HG03469 (cell line): ENCODE results near the gene DACH1.

Experiments used
- ATAC-seq: cut with Tn5 transposase; IDR thresholded peaks from one replicate; pipeline ENCODE4 v1.9.1; 2021; ENCODE audit warnings: mild to moderate bottlenecking, moderate library complexity, moderate number of reproducible peaks; ENCODE audit not compliant: unreplicated experiment

The DACH1 gene

DNA sequence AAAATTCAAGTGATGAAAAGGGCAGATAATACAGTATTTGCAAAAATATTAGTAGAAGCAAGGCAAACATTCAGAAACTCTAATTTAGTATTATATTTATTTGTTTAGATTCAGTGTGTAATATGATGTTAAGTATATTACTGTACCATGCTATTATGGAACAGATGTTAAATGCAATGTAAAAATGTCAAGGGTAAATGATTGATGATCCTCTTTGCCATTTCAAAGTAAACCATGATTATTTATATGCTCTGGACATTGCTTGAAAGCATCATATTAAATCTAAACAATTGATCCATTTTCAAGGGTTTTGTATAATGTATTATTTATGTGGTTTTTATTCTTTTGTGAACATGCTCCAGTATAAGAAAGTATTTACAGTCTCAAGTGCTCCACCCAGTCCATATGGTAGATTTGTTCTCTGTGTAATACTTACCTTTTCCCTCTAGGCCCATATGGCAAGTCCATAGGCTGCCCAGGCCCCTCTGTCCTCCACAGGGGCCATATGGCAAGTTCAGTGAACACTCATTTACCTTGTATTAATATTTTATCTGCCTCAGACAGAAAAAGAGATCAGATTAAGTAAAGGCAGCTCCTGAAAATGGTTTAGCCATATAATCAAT, 353.5 kb downstream of the DACH1 start:
- no peak for ATAC-seq

DNA sequence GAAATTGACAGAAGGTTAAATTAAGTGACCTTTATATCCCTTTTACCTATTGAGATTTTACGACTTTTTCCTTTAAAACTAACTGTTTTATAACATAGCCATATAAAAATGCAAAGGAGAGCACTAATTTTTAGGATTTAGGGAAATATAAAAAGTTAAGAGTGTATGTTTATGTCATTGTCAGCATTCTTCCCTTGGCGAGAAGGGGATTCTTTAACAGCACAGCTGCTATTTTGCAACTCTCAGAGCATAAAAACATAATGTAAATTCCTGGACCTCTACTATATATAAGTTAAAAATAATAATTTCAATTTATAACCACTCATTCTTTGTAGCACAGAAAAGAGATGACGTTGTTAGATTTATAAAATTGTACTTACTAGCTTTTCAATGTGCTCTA, 363.2 kb downstream of the DACH1 start:
- ATAC-seq: no peak

DNA sequence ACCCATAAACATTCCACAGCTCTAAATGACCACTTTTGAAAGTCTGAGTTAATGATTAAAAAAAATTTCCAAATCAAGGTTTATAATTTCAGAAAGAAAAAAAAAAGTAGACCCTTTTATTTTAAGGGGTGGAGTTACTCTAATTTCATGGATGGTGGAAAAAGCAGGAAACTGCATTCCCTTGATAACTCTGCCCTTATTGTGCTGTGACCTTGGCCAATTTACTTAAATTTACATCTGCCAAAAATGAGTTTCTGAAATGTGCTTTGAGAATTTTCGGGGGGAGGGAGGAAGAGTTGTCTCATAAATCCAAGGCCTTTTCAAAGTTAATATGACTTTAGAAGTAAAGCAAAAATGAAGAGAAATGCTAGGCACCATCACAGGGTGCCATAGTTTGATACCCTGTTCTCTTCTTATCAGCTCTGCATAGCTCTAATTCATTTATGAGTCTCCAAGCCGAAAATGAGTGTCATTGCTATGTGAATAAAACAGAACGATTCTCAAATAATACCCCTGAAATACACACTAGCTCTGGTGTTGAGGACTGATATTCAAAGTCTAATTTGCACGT, 367.0 kb downstream of the DACH1 start:
- ATAC-seq: no peak

DNA sequence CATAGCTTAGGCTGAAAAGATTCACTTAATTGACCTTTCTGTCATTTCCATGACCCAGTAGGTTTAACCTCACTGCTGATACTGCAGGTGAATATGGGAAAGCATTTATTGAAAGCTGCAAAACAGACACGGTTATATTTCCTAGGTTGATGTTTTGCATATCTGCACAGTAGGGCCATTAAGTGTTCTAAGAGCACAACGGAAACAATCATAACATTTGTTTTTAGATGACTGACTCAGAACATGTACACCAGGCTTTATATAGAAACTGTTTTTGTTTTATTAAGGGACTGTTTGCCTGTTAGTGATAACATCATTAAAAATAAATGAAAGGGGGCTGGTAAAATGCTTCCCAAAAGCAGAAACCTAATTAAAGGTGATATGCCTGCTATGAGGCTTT, 367.8 kb downstream of the DACH1 start:
- ATAC-seq: no peak

DNA sequence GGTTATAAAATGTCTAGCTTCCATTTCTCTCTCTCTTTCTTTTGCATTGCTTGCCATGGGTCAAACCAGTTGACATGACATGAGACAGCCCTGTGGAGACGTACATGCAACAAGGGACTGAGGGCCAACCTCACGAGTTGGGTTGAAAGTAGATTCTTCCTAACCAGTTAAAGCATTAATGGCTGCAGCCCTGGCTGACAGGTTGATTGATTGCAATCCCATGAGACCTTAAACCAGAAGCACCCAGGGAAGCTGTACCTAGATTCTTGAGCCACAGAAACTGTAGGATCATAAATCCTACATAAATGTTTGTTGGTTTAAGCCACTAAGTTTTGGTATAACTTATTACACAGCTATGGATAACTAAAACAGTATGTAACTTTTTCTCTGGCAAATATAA, 373.8 kb downstream of the DACH1 start:
- ATAC-seq: no peak

DNA sequence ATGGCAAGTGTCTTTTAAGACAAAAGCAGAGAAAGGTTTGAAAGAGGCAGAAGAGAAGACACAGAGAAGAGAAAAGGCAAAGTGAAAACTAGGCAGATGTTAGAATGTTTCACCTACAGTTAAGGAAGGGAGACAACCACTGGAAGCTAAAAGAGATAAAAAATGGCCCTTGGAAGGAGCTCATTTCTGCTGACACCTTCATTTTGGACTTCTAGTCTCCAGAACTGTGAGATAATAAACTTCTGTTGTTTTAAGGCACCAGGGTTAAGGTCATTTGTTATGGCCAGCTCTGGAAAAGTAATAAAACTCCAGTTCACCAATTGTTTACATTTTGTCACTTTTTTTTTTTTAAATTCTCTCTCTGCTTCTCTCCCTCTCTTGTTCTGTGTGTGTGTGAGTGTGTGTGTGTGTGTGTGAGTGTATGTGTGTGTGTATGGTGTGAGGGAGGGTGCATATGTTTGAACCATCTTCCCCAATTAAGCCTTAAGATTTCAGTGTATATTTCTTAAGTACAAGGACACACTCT, 374.6 kb downstream of the DACH1 start:
- no peak for ATAC-seq

DNA sequence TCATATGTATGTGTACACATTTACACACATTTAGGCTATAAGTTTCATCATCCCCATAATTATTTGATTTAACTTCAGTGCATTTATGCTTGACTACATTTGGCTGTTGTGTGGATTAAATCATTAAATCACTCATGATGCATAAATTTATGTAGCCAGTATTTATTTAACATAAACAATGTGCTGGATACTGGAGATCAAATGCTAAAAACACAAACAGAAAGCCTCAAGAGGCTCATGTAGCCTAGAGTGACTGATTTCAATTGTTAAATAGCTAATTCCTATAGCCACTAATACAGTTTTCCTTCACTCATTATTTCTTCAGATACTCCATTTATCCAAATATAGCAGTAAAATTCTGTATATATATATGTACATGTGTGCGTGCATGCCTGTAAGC, 376.0 kb downstream of the DACH1 start:
- ATAC-seq: no peak

DNA sequence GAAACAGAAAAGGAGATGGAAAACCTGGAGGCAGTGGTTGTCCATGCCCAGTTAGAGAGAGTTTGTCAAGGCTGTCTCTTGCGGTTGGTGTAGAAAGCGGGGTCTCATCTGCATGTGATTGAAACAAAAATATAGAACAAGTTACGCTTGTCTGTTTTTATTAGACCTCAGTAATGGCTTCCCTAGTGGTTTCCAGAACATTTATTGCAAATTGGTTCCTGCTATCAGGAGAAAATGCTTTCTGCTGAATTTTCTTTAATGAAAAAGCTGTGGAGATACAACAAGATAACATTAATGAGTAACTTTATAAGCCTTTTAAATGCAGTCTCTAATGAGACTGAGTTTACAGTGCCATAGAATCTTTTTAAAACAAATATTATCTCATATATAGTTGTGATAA, 378.0 kb downstream of the DACH1 start:
- ATAC-seq: no peak

DNA sequence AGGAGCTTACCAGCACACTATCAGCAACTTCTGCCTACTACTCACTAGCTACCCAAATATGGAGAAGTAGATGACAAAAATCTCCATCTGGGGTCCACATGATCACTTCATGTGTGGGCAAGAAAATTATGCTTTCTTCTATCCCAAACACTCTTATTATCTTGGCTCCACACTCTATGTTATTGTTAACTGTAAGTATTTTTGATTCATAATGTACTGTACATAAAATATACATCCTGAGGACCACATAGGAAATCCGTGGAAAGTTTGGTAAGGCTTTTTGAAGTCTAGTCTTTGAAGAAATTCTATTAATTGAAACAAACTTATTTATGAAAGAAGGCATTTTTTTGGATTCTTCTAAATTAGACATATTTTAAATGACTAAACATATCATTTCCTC, 378.8 kb downstream of the DACH1 start:
- no peak for ATAC-seq

DNA sequence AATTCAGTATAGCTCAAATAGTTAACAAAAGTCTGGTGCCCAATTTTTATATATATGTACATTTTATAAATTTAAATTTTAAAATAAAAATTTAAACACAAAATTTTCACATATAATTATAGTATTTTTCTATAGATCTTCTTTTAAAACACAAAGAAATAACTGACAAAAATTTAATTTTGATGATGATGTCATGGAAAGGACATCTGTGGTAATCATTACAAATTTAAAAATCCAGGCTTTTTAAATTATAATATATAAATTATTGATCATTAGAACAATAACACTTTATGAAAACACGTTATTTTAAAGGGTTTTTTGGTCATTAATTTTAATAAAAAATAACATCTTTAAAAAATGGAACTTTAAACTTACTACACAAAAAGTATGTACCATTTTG, 381.1 kb downstream of the DACH1 start:
- ATAC-seq: no peak

DNA sequence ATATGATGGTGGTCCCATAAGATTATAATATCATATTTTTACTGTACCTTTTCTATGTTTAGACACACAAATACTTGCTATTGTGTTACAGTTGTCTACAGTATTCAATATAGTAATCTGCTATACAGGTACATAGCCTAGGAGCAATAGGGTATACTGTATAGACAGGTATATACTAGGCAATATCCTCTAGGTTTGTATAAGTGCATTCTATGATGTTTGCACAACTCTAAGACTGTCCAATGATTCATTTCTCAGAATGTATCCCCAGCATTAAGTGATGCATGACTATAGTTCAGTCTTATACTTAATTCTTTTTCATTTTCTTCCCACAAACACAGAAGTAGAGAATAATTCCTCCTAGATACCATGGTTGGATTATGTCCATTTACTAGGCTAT, 383.3 kb downstream of the DACH1 start:
- ATAC-seq: no peak

DNA sequence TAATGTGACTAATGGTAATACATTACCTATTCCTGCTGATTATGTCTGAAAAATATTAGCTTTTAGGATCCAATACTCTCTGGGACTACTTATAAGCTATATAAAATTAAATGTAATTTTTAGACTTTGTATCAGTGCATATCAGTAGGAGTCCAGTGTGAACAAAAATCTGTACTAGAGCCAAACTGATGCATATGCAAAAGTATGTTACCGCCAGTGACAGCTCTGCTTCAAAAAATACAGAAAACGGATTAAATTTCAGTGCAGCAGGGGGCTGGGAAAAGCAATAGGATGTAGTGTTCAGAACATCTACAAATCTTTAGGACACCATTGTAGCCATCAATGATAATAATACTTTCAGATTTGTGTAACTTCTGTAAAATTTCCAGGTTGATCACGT, 385.5 kb downstream of the DACH1 start:
- no peak for ATAC-seq

DNA sequence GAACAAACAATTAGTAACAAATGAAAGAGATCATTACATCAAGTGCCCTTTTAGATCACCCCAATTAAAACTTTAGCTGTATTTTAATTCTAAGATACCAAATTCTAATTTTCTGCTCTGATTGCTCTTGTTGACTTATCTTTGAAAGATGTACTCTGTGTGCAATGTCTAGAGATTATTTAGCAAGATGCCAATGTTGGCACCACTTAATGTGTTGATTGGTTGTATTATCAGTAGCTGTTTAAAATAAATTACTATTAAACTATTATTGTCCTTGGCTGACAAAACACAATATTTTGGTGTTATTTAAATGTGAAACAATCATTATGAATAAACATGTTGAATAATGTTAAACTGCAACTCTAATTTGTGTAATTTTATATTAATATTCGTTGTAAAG, 386.0 kb downstream of the DACH1 start:
- no peak for ATAC-seq

DNA sequence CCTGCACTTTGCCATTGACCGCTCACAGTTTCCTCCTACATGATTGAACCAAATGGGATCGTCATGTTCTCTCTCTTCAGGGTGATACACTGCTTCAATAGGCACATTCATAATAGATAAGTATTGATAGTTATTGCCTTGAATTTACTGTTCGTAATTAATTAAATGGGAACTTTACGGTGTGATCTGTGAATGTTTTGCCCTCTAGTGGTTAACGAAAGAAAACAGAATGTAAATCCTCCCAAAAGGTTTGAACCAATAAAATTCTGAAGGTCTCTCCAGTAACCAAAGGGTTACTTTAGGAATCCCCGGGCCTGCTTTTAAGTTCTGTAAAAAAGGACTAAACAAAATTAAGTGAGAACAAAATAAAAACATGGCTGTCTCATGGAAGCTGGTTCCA, 389.3 kb downstream of the DACH1 start:
- ATAC-seq: no peak

DNA sequence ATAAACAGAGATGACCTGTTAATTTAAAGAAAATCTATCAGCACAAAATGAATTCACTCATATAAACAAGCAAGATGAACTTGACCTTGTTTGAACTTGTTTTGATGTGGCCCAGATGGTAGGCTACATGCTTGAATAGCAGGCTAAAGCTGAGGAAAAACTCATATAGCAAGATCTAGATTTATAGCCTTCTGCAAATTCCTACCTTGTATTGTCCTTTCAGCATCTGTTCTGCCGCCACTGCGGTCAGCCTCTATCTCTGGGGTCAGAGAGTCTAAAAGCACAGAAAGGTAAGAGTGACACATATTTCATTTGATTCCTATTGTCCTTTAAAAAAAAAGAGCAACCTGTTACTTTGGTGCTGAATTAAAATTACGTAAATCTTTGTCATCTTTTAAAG, 392.1 kb downstream of the DACH1 start:
- no peak for ATAC-seq

DNA sequence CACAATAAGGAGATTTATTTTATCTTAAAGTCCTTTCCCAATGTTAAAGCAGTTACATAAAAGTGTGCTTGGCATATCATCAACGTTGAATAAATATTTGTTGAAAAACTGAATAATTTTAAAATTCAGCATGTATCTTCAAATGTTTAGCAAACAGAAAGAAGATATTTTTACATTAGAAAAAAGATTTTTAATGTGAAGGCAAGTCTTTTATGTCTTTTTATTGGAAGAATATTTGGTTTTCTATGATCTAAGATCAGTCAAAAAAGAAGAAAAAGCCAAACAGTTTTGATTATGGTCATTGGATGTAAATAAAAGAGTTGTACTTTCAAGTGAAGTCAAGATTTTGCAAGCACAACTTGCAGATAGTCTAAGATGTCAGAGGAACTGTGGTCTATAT, 397.4 kb downstream of the DACH1 start:
- no peak for ATAC-seq

DNA sequence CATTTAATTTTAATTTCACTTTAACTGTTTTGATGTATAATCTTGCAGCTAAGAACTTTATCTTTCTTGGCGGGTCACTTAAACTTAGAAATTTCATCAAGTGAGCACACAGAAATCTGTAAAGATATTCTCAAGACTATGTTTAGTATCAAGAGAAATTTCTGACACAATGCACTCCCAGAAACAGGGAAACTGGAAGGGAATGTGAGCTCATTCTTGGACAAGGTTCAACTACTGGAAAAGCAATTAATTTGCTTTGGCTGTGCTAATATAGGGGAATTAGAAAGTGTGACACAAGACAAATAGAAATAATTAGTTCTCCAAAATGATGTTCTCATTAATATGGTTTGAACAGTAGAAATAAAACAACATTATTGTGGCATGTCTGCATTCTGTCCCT, 402.3 kb downstream of the DACH1 start:
- no peak for ATAC-seq

DNA sequence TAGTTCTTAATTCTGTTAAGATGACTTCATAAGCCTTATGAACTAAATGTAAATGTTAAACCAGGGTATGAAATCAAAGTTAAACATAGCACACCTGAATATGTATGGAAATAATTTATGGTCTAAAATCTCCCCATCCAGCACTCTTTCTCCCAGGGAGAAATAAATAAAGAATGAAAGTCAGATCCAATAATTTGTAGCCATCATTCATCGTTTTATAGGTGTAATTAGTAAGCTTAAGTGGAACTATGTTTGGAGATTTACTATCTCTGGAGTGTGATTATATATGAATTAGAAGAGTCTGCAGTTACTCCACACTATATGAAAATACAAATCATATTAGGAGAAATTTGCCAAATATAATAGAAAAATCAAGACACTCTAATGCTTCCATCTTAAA, 405.1 kb downstream of the DACH1 start:
- ATAC-seq: no peak

DNA sequence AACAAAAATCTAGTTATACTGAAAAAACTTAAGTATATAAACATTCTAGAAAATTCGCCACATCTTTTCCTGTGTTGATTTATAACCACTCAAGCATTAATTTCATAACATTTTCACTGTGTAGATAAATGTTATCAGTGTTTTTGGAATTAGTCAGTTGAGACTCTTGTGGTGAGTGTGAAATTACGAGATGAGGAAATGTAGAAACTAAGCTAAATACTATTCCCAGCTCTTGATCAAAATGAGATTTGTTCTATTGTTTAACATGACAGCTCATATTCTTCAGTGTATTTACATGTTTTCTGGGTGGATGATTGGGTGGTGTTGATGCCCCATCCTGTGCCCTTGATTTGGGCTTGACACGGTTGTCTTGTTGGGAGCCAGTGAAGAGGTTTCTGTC, 406.8 kb downstream of the DACH1 start:
- no peak for ATAC-seq

DNA sequence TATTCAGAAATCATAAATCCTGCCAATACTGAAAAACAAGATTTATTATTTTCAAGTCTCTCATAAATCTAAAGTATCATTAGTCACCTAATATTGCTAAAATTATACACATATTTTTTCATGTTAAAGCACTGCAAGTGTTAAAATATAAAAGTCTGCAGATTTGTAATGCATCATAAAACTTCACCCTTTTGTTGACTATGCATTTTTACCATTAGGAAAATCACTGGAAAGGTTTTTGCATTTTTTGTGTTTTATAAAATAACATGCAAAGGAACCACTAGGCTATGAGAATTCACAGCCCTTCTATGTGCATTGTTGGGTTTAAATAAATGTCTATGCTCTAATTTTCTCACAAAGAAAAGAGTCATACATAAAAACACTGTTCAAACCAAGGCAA, 407.3 kb downstream of the DACH1 start:
- ATAC-seq: no peak

DNA sequence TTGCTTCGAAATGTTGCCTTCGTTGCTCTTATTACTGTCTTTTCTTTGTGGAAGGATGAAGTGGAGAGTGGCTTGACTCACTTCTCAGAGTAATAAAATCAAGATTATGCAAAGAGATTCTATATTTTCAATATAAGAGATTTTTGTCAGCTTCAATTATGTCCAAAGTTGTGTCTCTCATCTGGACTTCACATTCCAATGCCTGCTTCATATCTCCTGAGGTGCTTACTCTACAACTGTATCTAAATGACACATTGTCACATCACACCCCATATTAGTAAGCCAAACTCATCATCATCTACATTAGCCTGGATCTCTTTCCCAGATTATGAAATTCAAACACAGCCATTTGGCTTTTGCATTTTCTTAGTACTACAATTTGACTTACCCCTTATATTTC, 409.4 kb downstream of the DACH1 start:
- ATAC-seq: no peak

DNA sequence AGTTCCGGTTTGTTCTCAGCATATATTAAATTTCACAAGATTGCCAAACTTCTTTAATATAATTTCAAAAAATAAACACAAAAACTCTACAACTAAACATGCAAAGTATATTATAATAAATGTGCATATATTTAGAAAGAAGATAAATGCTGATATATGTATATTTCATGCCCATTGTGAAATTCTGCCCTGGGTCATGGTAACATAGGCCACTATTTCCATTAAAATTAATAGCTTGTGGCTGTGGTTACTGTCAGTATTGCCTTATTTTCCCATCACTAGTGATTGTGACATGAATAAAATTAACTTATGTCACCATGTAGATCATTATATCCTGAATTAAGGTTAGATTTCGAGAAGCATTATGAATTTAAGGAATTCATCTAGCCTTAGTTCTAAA, 410.9 kb downstream of the DACH1 start:
- no peak for ATAC-seq

DNA sequence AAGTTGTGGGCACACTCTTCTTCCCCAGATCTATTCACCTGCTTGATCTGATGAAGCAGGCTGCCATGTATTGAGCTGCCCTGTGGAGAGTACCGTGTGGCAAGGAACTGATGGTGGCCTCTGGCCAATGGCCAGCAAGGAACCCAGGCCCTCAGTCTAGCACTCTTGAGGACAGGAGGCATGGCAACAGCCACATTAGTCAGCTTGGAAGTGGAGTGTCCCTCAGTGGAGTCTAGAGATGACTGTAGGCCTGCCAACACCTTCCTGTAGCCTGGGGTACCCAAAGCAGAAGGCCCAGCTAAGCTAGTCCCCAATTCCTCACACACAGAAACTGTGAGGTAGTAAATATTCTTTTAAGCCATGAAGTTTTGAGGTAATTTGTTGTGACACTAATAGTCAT, 412.5 kb downstream of the DACH1 start:
- no peak for ATAC-seq
